C4-2B (cell line): ENCODE data around the gene CDK14.

Experiments used
- H3K27ac ChIP-seq: fragments of 450-650 bp; 2 replicates; pipeline ENCODE4 v1.5.1; 2017
- ZFX ChIP-seq: fragments of 450-650 bp; IDR thresholded peaks from 2 replicates; pipeline ENCODE4 v1.6.1; 2017
- TF ChIP-seq, protein P1 (sequence below): fragments of 450-650 bp; conservative IDR thresholded peaks from 2 replicates; pipeline ENCODE4 v1.5.1; 2017; ENCODE audit warnings: mild to moderate bottlenecking

CDK14 gene

DNA sequence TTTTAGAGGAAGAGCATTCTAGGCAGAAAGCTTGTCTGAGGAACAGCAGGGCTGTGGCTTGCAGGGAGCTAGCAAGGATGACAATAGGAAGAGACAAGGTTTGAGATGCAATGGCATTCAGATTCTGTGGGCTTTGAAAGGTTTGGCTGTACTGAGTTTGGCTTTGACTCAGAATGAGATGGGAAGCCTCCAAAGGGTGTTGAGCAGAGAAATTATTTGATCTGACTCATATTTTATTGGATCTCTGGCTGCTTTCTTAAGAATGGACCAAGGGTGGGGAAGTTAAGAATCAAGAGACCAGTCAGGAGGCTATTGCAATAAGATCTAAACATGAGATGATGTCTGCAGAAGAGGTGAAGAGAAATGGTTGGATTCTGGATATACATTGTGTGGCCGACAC is 273.2 kb downstream of the CDK14 start:
- TF ChIP-seq ZFX = no peak
- TF ChIP-seq, protein P1, sequence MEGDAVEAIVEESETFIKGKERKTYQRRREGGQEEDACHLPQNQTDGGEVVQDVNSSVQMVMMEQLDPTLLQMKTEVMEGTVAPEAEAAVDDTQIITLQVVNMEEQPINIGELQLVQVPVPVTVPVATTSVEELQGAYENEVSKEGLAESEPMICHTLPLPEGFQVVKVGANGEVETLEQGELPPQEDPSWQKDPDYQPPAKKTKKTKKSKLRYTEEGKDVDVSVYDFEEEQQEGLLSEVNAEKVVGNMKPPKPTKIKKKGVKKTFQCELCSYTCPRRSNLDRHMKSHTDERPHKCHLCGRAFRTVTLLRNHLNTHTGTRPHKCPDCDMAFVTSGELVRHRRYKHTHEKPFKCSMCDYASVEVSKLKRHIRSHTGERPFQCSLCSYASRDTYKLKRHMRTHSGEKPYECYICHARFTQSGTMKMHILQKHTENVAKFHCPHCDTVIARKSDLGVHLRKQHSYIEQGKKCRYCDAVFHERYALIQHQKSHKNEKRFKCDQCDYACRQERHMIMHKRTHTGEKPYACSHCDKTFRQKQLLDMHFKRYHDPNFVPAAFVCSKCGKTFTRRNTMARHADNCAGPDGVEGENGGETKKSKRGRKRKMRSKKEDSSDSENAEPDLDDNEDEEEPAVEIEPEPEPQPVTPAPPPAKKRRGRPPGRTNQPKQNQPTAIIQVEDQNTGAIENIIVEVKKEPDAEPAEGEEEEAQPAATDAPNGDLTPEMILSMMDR = no peak
- H3K27ac ChIP-seq = no peak overlapping the region

DNA sequence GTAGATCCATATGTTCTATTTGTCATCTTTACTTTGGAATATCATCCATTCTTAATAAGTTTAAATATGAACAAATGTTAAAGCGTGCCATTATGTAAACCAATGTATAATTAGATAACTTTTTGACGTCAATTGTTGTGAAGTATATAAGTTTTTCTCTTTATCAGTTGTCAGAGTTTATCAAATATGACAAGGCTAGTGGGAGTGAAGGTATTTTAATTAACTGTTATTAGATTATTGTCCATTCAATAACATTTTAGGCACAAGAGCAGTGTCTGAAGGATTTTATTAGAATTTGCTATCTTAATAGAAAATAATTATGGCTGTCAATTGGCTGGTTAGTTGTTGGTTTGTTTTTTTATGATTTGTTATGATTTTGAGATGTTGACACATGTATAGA is 280.6 kb downstream of the CDK14 start:
- no peak overlapping the region for H3K27ac ChIP-seq
- TF ChIP-seq, protein P1 = no peak
- no peak for TF ChIP-seq ZFX

DNA sequence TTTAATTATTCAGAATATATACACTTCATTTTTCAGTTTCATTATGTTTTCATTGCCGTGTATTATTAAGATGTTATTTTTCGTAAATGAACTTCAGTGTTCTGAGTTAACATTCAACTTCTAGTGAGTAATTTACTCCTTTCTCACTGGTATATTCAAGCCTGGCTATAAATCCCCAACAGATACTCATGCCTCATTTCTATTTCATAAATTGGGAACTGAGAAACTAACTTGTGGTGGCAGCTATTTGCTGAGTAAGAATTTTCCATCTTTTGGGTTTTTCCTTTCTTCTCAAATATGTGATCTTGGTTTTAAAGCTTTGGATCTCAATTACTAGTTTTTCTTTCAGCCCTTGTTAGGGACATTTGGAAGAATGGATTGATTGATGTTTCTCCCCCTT is 281.1 kb downstream of the CDK14 start:
- H3K27ac ChIP-seq = no peak overlapping the region
- TF ChIP-seq, protein P1 = no peak
- no peak for TF ChIP-seq ZFX

DNA sequence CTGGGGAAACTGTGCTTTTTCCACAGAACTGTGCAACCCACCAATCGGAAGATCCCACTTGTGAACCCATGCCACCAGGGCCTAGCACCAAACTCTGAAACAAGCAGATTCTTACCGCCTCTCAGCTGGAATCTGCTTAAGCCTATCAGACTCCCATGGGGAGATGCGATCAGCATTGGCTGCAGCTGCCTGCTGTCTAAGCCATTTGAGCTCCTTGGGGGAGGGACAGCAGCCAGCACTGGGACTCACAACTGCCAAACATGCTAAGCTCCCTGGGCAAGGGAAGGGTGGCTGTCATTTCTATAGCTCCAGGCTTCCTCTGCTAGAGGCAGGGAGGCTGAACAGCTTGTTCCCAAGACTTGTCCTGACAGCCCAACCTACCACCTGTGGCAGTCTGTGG is 283.8 kb downstream of the CDK14 start:
- TF ChIP-seq, protein P1 = no peak
- TF ChIP-seq ZFX = no peak
- H3K27ac ChIP-seq = no peak overlapping the region

DNA sequence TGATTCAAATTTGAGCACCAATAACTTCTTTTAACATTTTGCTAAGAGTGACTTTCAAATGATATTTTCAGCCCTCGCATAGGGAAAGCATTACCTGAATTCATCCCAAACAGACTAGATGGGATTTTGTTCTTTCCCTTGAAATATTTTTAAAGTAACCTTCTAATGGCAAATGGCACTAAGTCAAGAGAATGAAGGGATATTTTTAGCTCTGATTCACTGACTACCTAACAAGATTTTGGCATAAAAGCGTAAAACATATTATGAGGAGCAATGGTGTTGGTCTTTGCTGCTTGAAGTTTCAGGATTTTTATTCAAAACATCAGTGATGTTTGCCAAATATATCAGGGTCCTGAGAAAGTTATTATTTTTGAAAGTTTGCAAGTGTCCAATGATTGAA is 290.3 kb downstream of the CDK14 start:
- TF ChIP-seq, protein P1 = no peak
- TF ChIP-seq ZFX = no peak
- no peak overlapping the region for H3K27ac ChIP-seq

DNA sequence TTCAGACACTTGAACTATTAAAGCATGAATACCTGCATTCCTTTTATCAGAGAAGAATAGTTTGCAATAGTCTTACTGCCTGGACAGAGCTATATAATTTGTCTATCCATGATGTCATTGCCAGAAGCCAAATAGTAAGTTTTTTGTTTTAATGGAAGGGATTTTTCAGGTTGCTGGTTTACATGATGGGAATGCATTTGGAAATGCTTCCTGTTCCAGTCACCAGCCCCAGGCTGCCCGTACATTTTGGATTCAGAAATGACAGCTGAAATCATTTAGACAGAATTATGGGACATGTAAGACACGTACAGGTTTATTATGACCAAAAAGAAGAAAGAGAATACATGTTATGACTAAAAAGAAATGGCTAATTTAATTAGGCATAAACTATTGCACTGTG is 293.1 kb downstream of the CDK14 start:
- no peak overlapping the region for H3K27ac ChIP-seq
- TF ChIP-seq, protein P1 = no peak
- TF ChIP-seq ZFX = no peak

DNA sequence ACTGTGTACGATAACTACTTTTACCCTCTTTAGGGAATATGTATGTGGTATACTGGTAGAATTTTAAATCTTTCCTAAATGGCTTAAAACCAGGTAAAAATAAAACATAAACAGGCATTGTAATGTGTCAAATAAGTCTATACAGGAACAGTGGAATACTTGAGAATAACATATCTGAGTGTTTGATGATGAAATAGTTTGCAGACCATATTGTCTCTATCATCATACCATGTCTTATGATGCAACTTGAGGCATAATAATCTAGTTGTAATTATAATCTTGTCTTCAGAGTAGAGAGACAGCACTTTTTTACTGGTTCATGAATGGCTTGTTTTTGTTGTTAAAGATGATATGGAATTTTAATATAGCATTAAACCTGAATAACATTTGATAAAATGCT is 293.5 kb downstream of the CDK14 start:
- TF ChIP-seq, protein P1 = no peak
- no peak for TF ChIP-seq ZFX

More for the DNA sequence above, 293.5 kb downstream of the CDK14 start:
- H3K27ac ChIP-seq = no peak overlapping the region
